Measurements from ENCODE around the gene ZNF611. TPM values are rescaled to one million over a fixed set of nuclear protein-coding genes. Genes with fewer than 3 reads are reported as not detected.

Gene ZNF611
- polyA plus RNA-seq, 1 donor (not counting 4 experiments of a cell fraction or from before 2014, with no cell fraction given) = 2.9 TPM

DNA sequence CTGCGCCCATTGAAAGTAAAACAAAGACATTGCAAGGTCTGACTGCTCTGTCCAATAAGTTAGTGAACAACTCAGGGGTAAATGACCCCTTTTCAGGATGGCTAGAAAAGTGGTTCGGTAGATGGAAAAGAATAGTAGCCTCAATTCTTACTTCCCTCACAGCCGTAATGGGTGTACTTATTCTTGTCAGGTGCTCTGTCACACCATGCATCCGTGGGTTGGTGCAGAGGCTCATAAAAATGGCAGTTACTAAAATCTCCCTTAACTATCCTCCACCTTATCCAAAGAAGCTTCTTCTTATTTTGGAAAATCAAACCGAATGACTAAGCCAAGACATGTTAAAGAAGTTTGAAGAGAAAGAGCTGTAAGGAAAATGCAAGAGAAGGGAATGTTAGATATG is 65.3 kb downstream of the ZNF611 start:
- H3K27me3 ChIP-seq (ENCODE audit: control insufficient read depth, extremely low read depth, insufficient read depth, low read length) = no peaks in the 10 kb centered on the region
- H3K4me1 ChIP-seq (ENCODE audit: control insufficient read depth, extremely low read depth, insufficient read depth, low read length) = peaks cover 7% of the 10 kb centered on the region
- TF ChIP-seq, protein P1, sequence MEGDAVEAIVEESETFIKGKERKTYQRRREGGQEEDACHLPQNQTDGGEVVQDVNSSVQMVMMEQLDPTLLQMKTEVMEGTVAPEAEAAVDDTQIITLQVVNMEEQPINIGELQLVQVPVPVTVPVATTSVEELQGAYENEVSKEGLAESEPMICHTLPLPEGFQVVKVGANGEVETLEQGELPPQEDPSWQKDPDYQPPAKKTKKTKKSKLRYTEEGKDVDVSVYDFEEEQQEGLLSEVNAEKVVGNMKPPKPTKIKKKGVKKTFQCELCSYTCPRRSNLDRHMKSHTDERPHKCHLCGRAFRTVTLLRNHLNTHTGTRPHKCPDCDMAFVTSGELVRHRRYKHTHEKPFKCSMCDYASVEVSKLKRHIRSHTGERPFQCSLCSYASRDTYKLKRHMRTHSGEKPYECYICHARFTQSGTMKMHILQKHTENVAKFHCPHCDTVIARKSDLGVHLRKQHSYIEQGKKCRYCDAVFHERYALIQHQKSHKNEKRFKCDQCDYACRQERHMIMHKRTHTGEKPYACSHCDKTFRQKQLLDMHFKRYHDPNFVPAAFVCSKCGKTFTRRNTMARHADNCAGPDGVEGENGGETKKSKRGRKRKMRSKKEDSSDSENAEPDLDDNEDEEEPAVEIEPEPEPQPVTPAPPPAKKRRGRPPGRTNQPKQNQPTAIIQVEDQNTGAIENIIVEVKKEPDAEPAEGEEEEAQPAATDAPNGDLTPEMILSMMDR (optimal IDR thresholded peaks at IDR 0.05 in 1 of 3, IDR thresholded peaks at IDR 0.05 in 1 of 3, conservative IDR thresholded peaks at IDR 0.05 in 1 of 3; ENCODE audit: extremely low read depth in 1 of 3, insufficient read depth in 2 of 3, low read length in 3 of 3) = no peak
- TF ChIP-seq EZH2 (IDR thresholded peaks at IDR 0.05; ENCODE audit: low read length) = no peak
- peaks cover 23% of the 10 kb centered on the region for H3K79me2 ChIP-seq (ENCODE audit: control insufficient read depth, insufficient read depth, low read length)
- peaks cover 10% of the 10 kb centered on the region for H3K9me3 ChIP-seq (ENCODE audit: control insufficient read depth, low read depth, low read length)
- FAIRE-seq (no peak), DNase-seq (ENCODE audit: low read depth, low spot score) (no peak)
- H3K4me2 ChIP-seq (ENCODE audit: control insufficient read depth, extremely low read depth, insufficient read depth, low read depth, low read length) = no peak overlapping the region
- no peak overlapping the region for H3K9ac ChIP-seq (ENCODE audit: control insufficient read depth, extremely low read depth, insufficient read depth, low read length)
- peaks cover 2 to 9% of the 10 kb centered on the region in 2 experiments for H3K36me3 ChIP-seq (ENCODE audit: control insufficient read depth in 2 of 2, extremely low read depth in 1 of 2, insufficient read depth in 2 of 2, low read length in 2 of 2)
- peak overlapping the region; percentile 50 for H3K27ac ChIP-seq (ENCODE audit: control insufficient read depth, insufficient read depth, low read length)
- H3K9me1 ChIP-seq (ENCODE audit: control insufficient read depth, extremely low read depth, insufficient read depth, low read length) = no peaks in the 10 kb centered on the region
- dilution Hi-C loops (cut with MboI; ENCODE audit: extremely low pct_ligation_motif_present, low sequenced_read_pairs) = no loop called here
- no peaks in the 10 kb centered on the region for H4K20me1 ChIP-seq (ENCODE audit: control insufficient read depth, extremely low read depth, insufficient read depth, low read length)
- H2AFZ ChIP-seq (ENCODE audit: control insufficient read depth, low read length) = no peak overlapping the region
- no peak overlapping the region for H3K4me3 ChIP-seq (ENCODE audit: control insufficient read depth in 2 of 3, extremely low read depth in 1 of 3, insufficient read depth in 2 of 3, low read depth in 1 of 3, low read length in 3 of 3)

DNA sequence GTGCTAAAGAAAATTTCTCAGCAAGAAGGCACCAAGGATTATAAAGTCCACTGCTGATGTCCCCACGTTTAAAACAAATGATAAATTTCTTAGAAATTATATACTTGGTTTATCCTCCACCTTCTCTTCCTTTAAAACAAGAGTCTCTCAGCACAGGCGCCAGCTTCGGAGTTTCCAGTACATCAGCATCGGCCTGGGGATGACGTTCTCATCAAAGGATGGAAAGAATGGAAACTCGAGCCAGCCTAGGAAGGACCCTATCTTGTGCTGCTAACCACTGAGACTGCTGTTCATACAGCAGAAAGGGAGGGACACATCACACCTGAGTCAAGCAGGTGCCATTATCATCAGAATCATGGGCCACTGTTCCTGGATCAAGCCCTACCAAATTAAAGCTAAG is 66.9 kb downstream of the ZNF611 start:
- Histone ChIP-seq H3K27me3 (ENCODE audit: control insufficient read depth, extremely low read depth, insufficient read depth, low read length) (no peaks in the 10 kb centered on the region), H3K4me1 (ENCODE audit: control insufficient read depth, extremely low read depth, insufficient read depth, low read length) (peaks cover 10% of the 10 kb centered on the region), H3K27ac (ENCODE audit: control insufficient read depth, insufficient read depth, low read length) (no peak overlapping the region), H2AFZ (ENCODE audit: control insufficient read depth, low read length) (no peak overlapping the region), H3K36me3 (ENCODE audit: control insufficient read depth in 2 of 2, extremely low read depth in 1 of 2, insufficient read depth in 2 of 2, low read length in 2 of 2) (peaks cover 4 to 9% of the 10 kb centered on the region in 2 experiments), H3K4me2 (ENCODE audit: control insufficient read depth, extremely low read depth, insufficient read depth, low read depth, low read length) (no peak overlapping the region), H4K20me1 (ENCODE audit: control insufficient read depth, extremely low read depth, insufficient read depth, low read length) (no peaks in the 10 kb centered on the region), H3K4me3 (ENCODE audit: control insufficient read depth in 2 of 3, extremely low read depth in 1 of 3, insufficient read depth in 2 of 3, low read depth in 1 of 3, low read length in 3 of 3) (no peak overlapping the region), H3K79me2 (ENCODE audit: control insufficient read depth, insufficient read depth, low read length) (peaks cover 15% of the 10 kb centered on the region), H3K9me3 (ENCODE audit: control insufficient read depth, low read depth, low read length) (peaks cover 10% of the 10 kb centered on the region), H3K9me1 (ENCODE audit: control insufficient read depth, extremely low read depth, insufficient read depth, low read length) (no peaks in the 10 kb centered on the region), H3K9ac (ENCODE audit: control insufficient read depth, extremely low read depth, insufficient read depth, low read length) (no peak overlapping the region)
- dilution Hi-C loops (cut with MboI; ENCODE audit: extremely low pct_ligation_motif_present, low sequenced_read_pairs) = no loop called here
- DNase-seq (ENCODE audit: low read depth, low spot score) = no peak
- TF ChIP-seq, protein P1 (optimal IDR thresholded peaks at IDR 0.05 in 1 of 3, IDR thresholded peaks at IDR 0.05 in 1 of 3, conservative IDR thresholded peaks at IDR 0.05 in 1 of 3; ENCODE audit: extremely low read depth in 1 of 3, insufficient read depth in 2 of 3, low read length in 3 of 3) = no peak
- no peak for TF ChIP-seq EZH2 (IDR thresholded peaks at IDR 0.05; ENCODE audit: low read length)
- FAIRE-seq = peak; percentile 26

Data from keratinocyte (primary cell).